Breast epithelium (tissue), 4 donors: ENCODE data around the gene THSD4. TPM values are rescaled to one million over a fixed set of nuclear protein-coding genes. Genes with fewer than 3 reads are reported as not detected.
"Not testable (repeated sequence)": the region's sequence is repeated elsewhere in the genome, so short reads cannot be mapped to it uniquely, and the experiment has no call there.

ENCODE experiments used
- DNase-seq, 2 donors: peaks; one replicate each; pipeline ENCODE4 v3.0.0-alpha.2; 2019; ENCODE audit warnings: low spot score in 2 of 2
- H3K27ac ChIP-seq, 2 donors: fragments of 200-600 bp; sonication (generic) in 1 of 2; one replicate each; pipeline ENCODE4 v1.5.1; 2016 to 2019; ENCODE audit warnings: mild to moderate bottlenecking in 1 of 2
- H3K27me3 ChIP-seq, 2 donors: fragments of 200-600 bp; sonication (generic) in 1 of 2; one replicate each; pipeline versions ENCODE4 v1.5.1 to v1.6.0; 2017 to 2019; ENCODE audit warnings: control low read depth in 1 of 2, mild to moderate bottlenecking in 1 of 2
- H3K36me3 ChIP-seq: fragments of 200-600 bp; one replicate; pipeline ENCODE4 v1.5.1; 2019
- H3K4me1 ChIP-seq, 2 donors: fragments of 200-600 bp; sonication (generic); one replicate each; pipeline ENCODE4 v1.5.1; 2016 to 2019; ENCODE audit warnings: control low read depth in 1 of 2
- H3K4me3 ChIP-seq, 3 donors: fragments of 200-600 bp; sonication (generic); 1 replicate in 2 of 3; 2 replicates in 1 of 3; pipeline ENCODE4 v1.5.1; 2016 to 2019; ENCODE audit warnings: mild to moderate bottlenecking in 3 of 3, moderate library complexity in 2 of 3
- H3K9me3 ChIP-seq, 2 donors: fragments of 200-600 bp; sonication (generic) in 1 of 2; one replicate each; pipeline ENCODE4 v1.5.1; 2016 to 2019; ENCODE audit warnings: control low read depth in 1 of 2
- CTCF ChIP-seq, 3 donors: fragments of 450-650 bp; IDR thresholded peaks; one replicate each; pipeline ENCODE4 v1.5.1; 2016 to 2017; ENCODE audit warnings: antibody characterized with exemption in 3 of 3, mild to moderate bottlenecking in 3 of 3, moderate library complexity in 3 of 3
- POLR2A ChIP-seq: fragments of 450-650 bp; IDR thresholded peaks from one replicate; pipeline ENCODE4 v1.6.1; 2016; ENCODE audit warnings: antibody characterized with exemption, mild to moderate bottlenecking, moderate library complexity
- POLR2AphosphoS5 ChIP-seq, 3 donors: sonication (generic); formaldehyde crosslinking; IDR thresholded peaks; one replicate each; pipeline ENCODE4 v1.6.1; 2017; ENCODE audit warnings: antibody characterized with exemption in 3 of 3
- intact Hi-C: fragments of 100-400 bp; cut with DNase I; formaldehyde crosslinking; loops from one replicate; pipeline ENCODE4 v1.15.1; 2023; ENCODE audit warnings: low total_unique reads
- total RNA-seq, 3 donors: library from RNA; depleted of rRNA; stranded (reverse); fragments of >200 nt; gene quantifications; one replicate each; pipeline ENCODE4 v1.1.0, GENCODE V29; 2016

The THSD4 gene
- total RNA-seq, 3 donors from 2014 or later, result 0.64 to 58.7 (median 41.3) TPM

- DNase-seq, result no peak
- no peaks in the 10 kb centered on the region for H3K4me1 ChIP-seq
- H3K9me3 ChIP-seq, result no peaks in the 10 kb centered on the region
- H3K4me3 ChIP-seq, result no peak overlapping the region
- H3K27me3 ChIP-seq, result no peaks in the 10 kb centered on the region
- TF ChIP-seq CTCF (IDR thresholded peaks at IDR 0.05) (no peak), POLR2A (no peak), POLR2AphosphoS5 (IDR thresholded peaks at IDR 0.05) (no peak)
- H3K27ac ChIP-seq, result no peak overlapping the region
- intact Hi-C loops, result no loop called here
- no peaks in the 10 kb centered on the region for H3K36me3 ChIP-seq
These were observed 88.6 kb downstream of the THSD4 start for GRCh38 chr15:71203586-71204474.

GRCh38 chr15:71207141-71207540 lies 91.9 kb downstream of the THSD4 start:
- intact Hi-C loops, result no loop called here

GRCh38 chr15:71212146-71212545 lies 96.9 kb downstream of the THSD4 start:
- intact Hi-C loops, result no loop called here
- H3K27ac ChIP-seq, result no peak overlapping the region
- no peak for DNase-seq
- TF ChIP-seq POLR2A, result no peak
- no peak for TF ChIP-seq POLR2AphosphoS5 (IDR thresholded peaks at IDR 0.05)
- TF ChIP-seq CTCF (IDR thresholded peaks at IDR 0.05), result no peak
- H3K4me1 ChIP-seq, result no peaks in the 10 kb centered on the region
- H3K27me3 ChIP-seq, result no peaks in the 10 kb centered on the region
- H3K9me3 ChIP-seq, result no peaks in the 10 kb centered on the region
- H3K36me3 ChIP-seq, result no peaks in the 10 kb centered on the region
- no peak overlapping the region for H3K4me3 ChIP-seq

More at GRCh38 chr15:71207141-71207540, 91.9 kb downstream of the THSD4 start:
- Histone ChIP-seq H3K4me3 (no peak overlapping the region), H3K4me1 (no peaks in the 10 kb centered on the region), H3K27me3 (no peaks in the 10 kb centered on the region), H3K9me3 (no peaks in the 10 kb centered on the region), H3K36me3 (no peaks in the 10 kb centered on the region), H3K27ac (no peak overlapping the region)
- DNase-seq, result no peak
- TF ChIP-seq POLR2AphosphoS5 (IDR thresholded peaks at IDR 0.05), result no peak
- no peak for TF ChIP-seq POLR2A
- TF ChIP-seq CTCF (IDR thresholded peaks at IDR 0.05), result no peak

GRCh38 chr15:71213943-71214342 lies 98.7 kb downstream of the THSD4 start:
- H3K36me3 ChIP-seq, H3K9me3 ChIP-seq, H3K4me3 ChIP-seq, intact Hi-C loops, DNase-seq, H3K4me1 ChIP-seq, H3K27me3 ChIP-seq, H3K27ac ChIP-seq: not testable (repeated sequence)

GRCh38 chr15:71215126-71215894 lies 100.0 kb downstream of the THSD4 start:
- Histone ChIP-seq H3K9me3 (no peaks in the 10 kb centered on the region), H3K4me1 (no peaks in the 10 kb centered on the region), H3K36me3 (no peaks in the 10 kb centered on the region), H3K27me3 (no peaks in the 10 kb centered on the region), H3K27ac (no peak overlapping the region), H3K4me3 (no peak overlapping the region)
- TF ChIP-seq POLR2AphosphoS5 (IDR thresholded peaks at IDR 0.05), result no peak
- no peak for TF ChIP-seq POLR2A
- TF ChIP-seq CTCF (IDR thresholded peaks at IDR 0.05), result no peak
- intact Hi-C loops, result no loop called here
- DNase-seq, result no peak
